GM19025 (cell line): ENCODE results near the gene VPS39.

Source experiments
- ATAC-seq: cut with Tn5 transposase; IDR thresholded peaks from one replicate; pipeline ENCODE4 v1.9.1; 2021; ENCODE audit warnings: mild to moderate bottlenecking, low read depth, moderate library complexity; ENCODE audit not compliant: unreplicated experiment

The VPS39 gene

GRCh38 chr15:42133356-42133755 is 74.7 kb downstream of the VPS39 start:
- ATAC-seq = no peak

- ATAC-seq = no peak
Measured at GRCh38 chr15:42131826-42132806, 76.0 kb downstream of the VPS39 start.

GRCh38 chr15:42131006-42131405 is 77.1 kb downstream of the VPS39 start:
- no peak for ATAC-seq

- no peak for ATAC-seq
Measured at GRCh38 chr15:42130246-42130986, 77.7 kb downstream of the VPS39 start.

GRCh38 chr15:42129364-42129763 is 78.7 kb downstream of the VPS39 start:
- no peak for ATAC-seq

GRCh38 chr15:42128476-42128875 is 79.6 kb downstream of the VPS39 start:
- ATAC-seq = no peak

- no peak for ATAC-seq
Measured at GRCh38 chr15:42123546-42123945, 84.6 kb downstream of the VPS39 start.

GRCh38 chr15:42121682-42122081 is 86.4 kb downstream of the VPS39 start:
- no peak for ATAC-seq

GRCh38 chr15:42121021-42121420 is 87.1 kb downstream of the VPS39 start:
- no peak for ATAC-seq

- ATAC-seq = no peak
Measured at GRCh38 chr15:42120285-42120684, 87.8 kb downstream of the VPS39 start.

- ATAC-seq = no peak
Measured at GRCh38 chr15:42119446-42119760, 88.7 kb downstream of the VPS39 start.

- no peak for ATAC-seq
Measured at GRCh38 chr15:42118650-42119445, 89.3 kb downstream of the VPS39 start.

GRCh38 chr15:42111924-42112323 is 96.2 kb downstream of the VPS39 start:
- no peak for ATAC-seq

- ATAC-seq = no peak
Measured at GRCh38 chr15:42110367-42110766, 97.7 kb downstream of the VPS39 start.

- no peak for ATAC-seq
Measured at GRCh38 chr15:42108806-42109205, 99.3 kb downstream of the VPS39 start.
